H4 (cell line): ENCODE results near the gene KCNG2. TPM values are rescaled to one million over a fixed set of nuclear protein-coding genes. Genes with fewer than 3 reads are reported as not detected.

Source experiments
- DNase-seq: peaks from one replicate; pipeline ENCODE4 v3.0.0-alpha.2; 2015; ENCODE audit warnings: low spot score
- total RNA-seq: library from RNA; depleted of rRNA; stranded (reverse); fragments of >200 nt; shearing (Covaris generic); gene quantifications from 2 replicates; pipeline ENCODE4 v1.2.3, GENCODE V29; 2014

KCNG2 gene
- total RNA-seq, 1 experiment from 2014 or later: not detected

GRCh38 chr18:79884294-79884962 is 86.7 kb downstream of the KCNG2 start:
- DNase-seq: no peak

GRCh38 chr18:79884963-79885728 is 87.4 kb downstream of the KCNG2 start:
- DNase-seq: no peak

- DNase-seq: no peak
These were observed 89.7 kb downstream of the KCNG2 start for GRCh38 chr18:79887181-79888000.

- no peak for DNase-seq
These were observed 90.3 kb downstream of the KCNG2 start for GRCh38 chr18:79888016-79888415.

GRCh38 chr18:79889569-79889968 is 91.8 kb downstream of the KCNG2 start:
- DNase-seq: no peak

GRCh38 chr18:79890674-79891073 is 92.9 kb downstream of the KCNG2 start:
- DNase-seq: no peak

GRCh38 chr18:79896738-79897137 is 99.0 kb downstream of the KCNG2 start:
- no peak for DNase-seq

GRCh38 chr18:79897940-79898625 is 100.3 kb downstream of the KCNG2 start:
- no peak for DNase-seq

GRCh38 chr18:79898952-79899608 is 101.3 kb downstream of the KCNG2 start:
- no peak for DNase-seq

GRCh38 chr18:79899609-79900445 is 102.1 kb downstream of the KCNG2 start:
- no peak for DNase-seq

- no peak for DNase-seq
These were observed 103.2 kb downstream of the KCNG2 start for GRCh38 chr18:79900610-79901570.

GRCh38 chr18:79901665-79902064 is 103.9 kb downstream of the KCNG2 start:
- no peak for DNase-seq

GRCh38 chr18:79902075-79902474 is 104.3 kb downstream of the KCNG2 start:
- DNase-seq: no peak

- no peak for DNase-seq
These were observed 104.9 kb downstream of the KCNG2 start for GRCh38 chr18:79902640-79903039.

GRCh38 chr18:79903071-79903635 is 105.4 kb downstream of the KCNG2 start:
- no peak for DNase-seq

- no peak for DNase-seq
These were observed 106.1 kb downstream of the KCNG2 start for GRCh38 chr18:79903787-79904356.

GRCh38 chr18:79904357-79905147 is 106.8 kb downstream of the KCNG2 start:
- DNase-seq: no peak
